ENCODE measurements around the gene CLIC3. TPM values are rescaled to one million over a fixed set of nuclear protein-coding genes. Genes with fewer than 3 reads are reported as not detected.
"Not testable (repeated sequence)": the region's sequence is repeated elsewhere in the genome, so short reads cannot be mapped to it uniquely, and the experiment has no call there.

CLIC3 gene
- total RNA-seq, 6 experiments from 2014 or later: 0.37 to 0.51 TPM; not detected in 4

- H3K4me3 ChIP-seq; intact Hi-C loops (cut with DNase I); H3K36me3 ChIP-seq; H3K4me1 ChIP-seq; H3K27me3 ChIP-seq; H3K9me3 ChIP-seq; H3K27ac ChIP-seq; DNase-seq; ATAC-seq: not testable (repeated sequence)
- 46% methylated on average over 5 of the region's 17 CpGs for WGBS (ENCODE audit: insufficient coverage, low coverage, low lambda C conversion rate, missing lambda C conversion rate)
- peak; percentile 33 to 49 (median 44) for TF ChIP-seq CTCF (IDR thresholded peaks at IDR 0.05)
These were observed 7.9 kb upstream of the CLIC3 start for GRCh38 chr9:137004285-137004684.

- Histone ChIP-seq H3K27ac (no peak overlapping the region), H3K36me3 (no peaks in the 10 kb centered on the region), H3K27me3 (no peaks in the 10 kb centered on the region), H3K9me3 (no peaks in the 10 kb centered on the region), H3K4me3 (no peak overlapping the region), H3K4me1 (no peaks in the 10 kb centered on the region)
- TF ChIP-seq POLR2A (IDR thresholded peaks at IDR 0.05): no peak
- no peak for TF ChIP-seq CTCF (IDR thresholded peaks at IDR 0.05)
- ATAC-seq (no peak), DNase-seq (no peak)
- intact Hi-C loops (cut with DNase I): no loop called here
- 68% methylated on average over 6 of the region's 10 CpGs for WGBS (ENCODE audit: insufficient coverage, low coverage, low lambda C conversion rate, missing lambda C conversion rate)
These were observed 6.3 kb upstream of the CLIC3 start for GRCh38 chr9:137002646-137003041.

- DNase-seq (no peak), ATAC-seq (peak; percentile 25 to 69 (median 61))
- intact Hi-C loops (cut with DNase I): no loop called here
- WGBS (ENCODE audit: insufficient coverage, low coverage, low lambda C conversion rate, missing lambda C conversion rate): 78% methylated on average over 15 of the region's 20 CpGs
- Histone ChIP-seq H3K36me3 (no peaks in the 10 kb centered on the region), H3K4me1 (no peaks in the 10 kb centered on the region), H3K27ac (no peak overlapping the region), H3K27me3 (no peaks in the 10 kb centered on the region), H3K9me3 (no peaks in the 10 kb centered on the region), H3K4me3 (no peak overlapping the region)
- TF ChIP-seq CTCF (IDR thresholded peaks at IDR 0.05) (no peak), POLR2A (IDR thresholded peaks at IDR 0.05) (no peak)
These were observed 5.7 kb upstream of the CLIC3 start for GRCh38 chr9:137001857-137002645.

- no peaks in the 10 kb centered on the region for H3K36me3 ChIP-seq
- H3K27ac ChIP-seq: peak overlapping the region in 1 of 3 donors; percentile 32
- intact Hi-C loops (cut with DNase I): no loop called here
- ATAC-seq: peak in 2 of 4 donors; percentile 28 to 59
- 39% methylated on average over 7 of the region's 10 CpGs for WGBS (ENCODE audit: insufficient coverage, low coverage, low lambda C conversion rate, missing lambda C conversion rate)
- H3K4me1 ChIP-seq: peaks cover 0 to 3% (median 0%) of the 10 kb centered on the region in 4 donors
- H3K4me3 ChIP-seq: no peak overlapping the region
- no peaks in the 10 kb centered on the region for H3K27me3 ChIP-seq
- no peaks in the 10 kb centered on the region for H3K9me3 ChIP-seq
- no peak for TF ChIP-seq CTCF (IDR thresholded peaks at IDR 0.05)
- no peak for TF ChIP-seq POLR2A (IDR thresholded peaks at IDR 0.05)
- DNase-seq: no peak
These were observed 4.0 kb upstream of the CLIC3 start for GRCh38 chr9:137000177-137000930.
